H9 (cell line): ENCODE data around the gene RORB. TPM values are rescaled to one million over a fixed set of nuclear protein-coding genes. Genes with fewer than 3 reads are reported as not detected.

Experiments
- DNase-seq: peaks from one replicate; pipeline ENCODE4 v3.0.0-alpha.2; 2017
- H2AFZ ChIP-seq: one replicate; pipeline ENCODE4 v1.6.1; 2013; ENCODE audit warnings: mild to moderate bottlenecking, low read length, control low read depth, moderate library complexity
- H2AK5ac ChIP-seq: 2 replicates; pipeline ENCODE4 v1.6.1; 2013; ENCODE audit warnings: low read length, control low read depth, mixed read lengths; ENCODE audit not compliant: insufficient read length
- H2BK120ac ChIP-seq: one replicate; pipeline ENCODE4 v1.6.1; 2013; ENCODE audit warnings: low read depth, mild to moderate bottlenecking, low read length, control low read depth, inconsistent platforms; ENCODE audit not compliant: poor library complexity, severe bottlenecking
- H2BK12ac ChIP-seq: 2 replicates; pipeline ENCODE4 v1.6.1; 2013; ENCODE audit warnings: low read length, control low read depth, mixed read lengths, low read depth; ENCODE audit not compliant: insufficient read length
- H2BK15ac ChIP-seq: 2 replicates; pipeline ENCODE4 v1.6.1; 2013; ENCODE audit warnings: low read depth, low read length, control low read depth
- H2BK20ac ChIP-seq: one replicate; pipeline ENCODE4 v1.6.1; 2013; ENCODE audit warnings: low read depth, mild to moderate bottlenecking, low read length, control low read depth, inconsistent platforms; ENCODE audit not compliant: poor library complexity, severe bottlenecking
- H2BK5ac ChIP-seq: 2 replicates; pipeline ENCODE4 v1.6.1; 2013; ENCODE audit warnings: low read length, control low read depth, mixed read lengths; ENCODE audit not compliant: insufficient read length
- H3K14ac ChIP-seq: 2 replicates; pipeline ENCODE4 v1.6.1; 2013; ENCODE audit warnings: low read length, control low read depth; ENCODE audit not compliant: insufficient read depth
- H3K18ac ChIP-seq: 2 replicates; pipeline ENCODE4 v1.6.1; 2013; ENCODE audit warnings: low read depth, mild to moderate bottlenecking, mixed read lengths, low read length, control low read depth; ENCODE audit not compliant: insufficient read length
- H3K23ac ChIP-seq: 2 replicates; pipeline ENCODE4 v1.6.1; 2013; ENCODE audit warnings: low read length, control low read depth, mixed read lengths, low read depth; ENCODE audit not compliant: insufficient read length
- H3K23me2 ChIP-seq: 2 replicates; pipeline ENCODE4 v1.6.1; 2013; ENCODE audit warnings: low read depth, mild to moderate bottlenecking, mixed read lengths, low read length, control low read depth; ENCODE audit not compliant: insufficient read length, poor library complexity, severe bottlenecking
- H3K27ac ChIP-seq: 2 replicates; pipeline ENCODE4 v1.5.1; 2013; ENCODE audit warnings: low read length, control low read depth, mixed read lengths, low read depth; ENCODE audit not compliant: insufficient read length
- H3K27me3 ChIP-seq: 2 replicates; pipeline ENCODE4 v1.6.1; 2013; ENCODE audit warnings: low read length, control low read depth, inconsistent platforms; ENCODE audit not compliant: insufficient read depth
- H3K4ac ChIP-seq: 2 replicates; pipeline ENCODE4 v1.6.1; 2013; ENCODE audit warnings: low read depth, mild to moderate bottlenecking, control low read depth, inconsistent platforms, low read length, moderate library complexity
- H3K4me1 ChIP-seq: 2 replicates; pipeline ENCODE4 v1.6.1; 2013; ENCODE audit warnings: low read length, control low read depth, inconsistent platforms; ENCODE audit not compliant: insufficient read depth
- H3K4me2 ChIP-seq: 2 replicates; pipeline ENCODE4 v1.6.1; 2013; ENCODE audit warnings: low read length, control low read depth, mixed read lengths; ENCODE audit not compliant: insufficient read length, insufficient read depth
- H3K56ac ChIP-seq: 2 replicates; pipeline ENCODE4 v1.6.1; 2013; ENCODE audit warnings: low read depth, mild to moderate bottlenecking, mixed read lengths, low read length, control low read depth; ENCODE audit not compliant: insufficient read length
- H3K79me1 ChIP-seq: 2 replicates; pipeline ENCODE4 v1.6.1; 2013; ENCODE audit warnings: low read depth, mild to moderate bottlenecking, moderate library complexity, low read length, control low read depth, inconsistent platforms; ENCODE audit not compliant: insufficient read depth, poor library complexity, severe bottlenecking
- H3K79me2 ChIP-seq: 2 replicates; pipeline ENCODE4 v1.6.1; 2013; ENCODE audit warnings: low read length, control low read depth, inconsistent platforms; ENCODE audit not compliant: insufficient read depth
- H3K9ac ChIP-seq: 2 replicates; pipeline ENCODE4 v1.6.1; 2013; ENCODE audit warnings: low read length, control low read depth, mixed read lengths; ENCODE audit not compliant: insufficient read length; ENCODE audit errors: extremely low read depth
- H3K9me3 ChIP-seq: one replicate; pipeline ENCODE4 v1.6.1; 2013; ENCODE audit warnings: low read depth, low read length, inconsistent platforms; ENCODE audit not compliant: control insufficient read depth
- H3T11ph ChIP-seq: one replicate; pipeline ENCODE4 v1.6.1; 2013; ENCODE audit warnings: mild to moderate bottlenecking, low read length, control low read depth, inconsistent platforms
- H4K20me1 ChIP-seq: one replicate; pipeline ENCODE4 v1.6.1; 2013; ENCODE audit not compliant: control insufficient read depth, insufficient read length, insufficient read depth
- H4K5ac ChIP-seq: 2 replicates; pipeline ENCODE4 v1.6.1; 2013; ENCODE audit warnings: low read depth, mild to moderate bottlenecking, mixed read lengths, low read length, control low read depth; ENCODE audit not compliant: insufficient read length
- H4K8ac ChIP-seq: replicated peaks from 2 replicates; pipeline ENCODE4 v1.6.1; 2013; ENCODE audit warnings: low read length, control low read depth, mixed read lengths, low read depth; ENCODE audit not compliant: insufficient read length
- H4K91ac ChIP-seq: 2 replicates; pipeline ENCODE4 v1.6.1; 2013; ENCODE audit warnings: low read depth, mild to moderate bottlenecking, moderate library complexity, mixed read lengths, low read length, control low read depth; ENCODE audit not compliant: insufficient read length
- H3K27ac Mint-ChIP-seq, 3 experiments: 2 replicates in 2 of 3; 3 replicates in 1 of 3; pipeline ENCODE4 v1.8.0; 2020 to 2021; ENCODE audit warnings: mixed read lengths in 3 of 3, mild to moderate bottlenecking in 1 of 3, moderate library complexity in 1 of 3
- H3K27me3 Mint-ChIP-seq: 2 replicates; pipeline ENCODE4 v1.8.0; 2021; ENCODE audit warnings: low read depth, mild to moderate bottlenecking, moderate library complexity, mixed read lengths
- H3K36me3 Mint-ChIP-seq, 3 experiments: 2 replicates in 2 of 3; 3 replicates in 1 of 3; pipeline ENCODE4 v1.8.0; 2020 to 2021; ENCODE audit warnings: low read depth in 3 of 3, mixed read lengths in 3 of 3; ENCODE audit not compliant: insufficient read depth in 1 of 3
- H3K4me1 Mint-ChIP-seq, 2 experiments: 2 replicates each; pipeline ENCODE4 v1.8.0; 2020; ENCODE audit warnings: mixed read lengths in 2 of 2
- H3K4me3 Mint-ChIP-seq, 2 experiments: 2 replicates in 1 of 2; 3 replicates in 1 of 2; pipeline ENCODE4 v1.8.0; 2020 to 2021; ENCODE audit warnings: mild to moderate bottlenecking in 2 of 2, mixed read lengths in 2 of 2, moderate library complexity in 1 of 2
- H3K9me3 Mint-ChIP-seq, 2 experiments: 2 replicates in 1 of 2; 3 replicates in 1 of 2; pipeline ENCODE4 v1.8.0; 2020; ENCODE audit warnings: mild to moderate bottlenecking in 2 of 2, mixed read lengths in 2 of 2, moderate library complexity in 1 of 2
- CTCF ChIP-seq: fragments of 200-600 bp; sonication (generic); conservative IDR thresholded peaks from 3 replicates; pipeline ENCODE4 v1.8.0; 2021; ENCODE audit warnings: antibody characterized with exemption, mild to moderate bottlenecking
- WGBS: extraction: QIAGEN DNeasy Blood & Tissue Kit; methylation state at CpG from one replicate; pipeline ENCODE4 v1.1.7; 2013; ENCODE audit warnings: missing lambda C conversion rate, low lambda C conversion rate, mixed read lengths; ENCODE audit not compliant: insufficient read length; ENCODE audit errors: extremely low coverage; 5-methylcytosine and 5-hydroxymethylcytosine counted together
- total RNA-seq: library from RNA; stranded (reverse); gene quantifications from 2 replicates; pipeline ENCODE4 v1.2.1, GENCODE V29; 2021

Gene RORB
- total RNA-seq, 1 experiment from 2014 or later: 0.31 TPM

GRCh38 chr9:74728176-74728575 is 231.0 kb downstream of the RORB start:
- Histone ChIP-seq H3K9ac (peak overlapping the region; percentile 8), H3K14ac (no peak overlapping the region), H2AFZ (no peak overlapping the region), H3K27ac (no peak overlapping the region), H2AK5ac (no peak overlapping the region), H4K20me1 (no peaks in the 10 kb centered on the region), H4K5ac (no peak overlapping the region), H2BK15ac (no peak overlapping the region), H3K23ac (no peak overlapping the region), H3K4ac (no peak overlapping the region), H2BK120ac (no peak overlapping the region), H3K79me2 (no peaks in the 10 kb centered on the region; the same call in 1 of the 2 replicates), H3T11ph (no peak overlapping the region), H2BK20ac (no peak overlapping the region), H3K56ac (no peak overlapping the region), H2BK12ac (no peak overlapping the region), H3K9me3 (no peaks in the 10 kb centered on the region), H3K27me3 (no peaks in the 10 kb centered on the region), H3K79me1 (no peaks in the 10 kb centered on the region), H3K18ac (no peak overlapping the region), H3K4me2 (no peak overlapping the region), H4K8ac (no peak overlapping the region), H4K91ac (no peak overlapping the region), H2BK5ac (no peak overlapping the region), H3K4me1 (no peaks in the 10 kb centered on the region), H3K23me2 (no peaks in the 10 kb centered on the region)
- Mint-ChIP-seq H3K4me1 (peaks cover 28 to 31% of the 10 kb centered on the region in 2 experiments), H3K27me3 (no peaks in the 10 kb centered on the region), H3K27ac (peak overlapping the region in 1 of 3 experiments; percentile 54; a peak in 2 of 7 replicates), H3K4me3 (no peak overlapping the region), H3K36me3 (no peaks in the 10 kb centered on the region), H3K9me3 (no peaks in the 10 kb centered on the region)
- WGBS: no CpG with 5 or more reads among the region's 7 CpGs
- no peak for DNase-seq
- TF ChIP-seq CTCF: no peak
